ENCODE data around the gene TNRC6A. TPM values are rescaled to one million over a fixed set of nuclear protein-coding genes. Genes with fewer than 3 reads are reported as not detected.
"Not testable (repeated sequence)": the region's sequence is repeated elsewhere in the genome, so short reads cannot be mapped to it uniquely, and the experiment has no call there.

The TNRC6A gene
- total RNA-seq, 1 donor from 2014 or later: 46.5 TPM

DNA sequence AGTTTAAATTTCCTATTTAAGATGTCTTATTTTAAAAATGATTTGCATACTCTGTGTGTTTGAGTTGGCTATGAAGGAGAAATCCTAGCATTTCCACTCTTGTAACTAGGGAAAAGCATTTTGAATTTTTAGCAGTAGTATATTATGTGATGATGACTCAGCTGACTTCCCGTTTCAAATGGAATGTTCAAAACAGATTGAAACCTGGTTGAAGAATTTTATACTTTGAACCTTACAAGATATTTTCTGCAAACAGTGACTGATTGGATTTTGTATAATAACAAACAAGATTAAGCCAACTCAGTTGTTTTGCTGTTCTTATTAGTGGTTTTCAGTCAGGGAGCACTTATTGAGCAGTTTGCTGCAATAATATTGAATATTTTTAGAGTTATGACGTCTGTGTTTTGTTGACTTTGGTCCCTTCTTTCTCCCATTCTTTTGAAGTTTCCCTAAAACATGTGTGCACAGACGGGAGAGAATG lies 8.0 kb downstream of the TNRC6A start:
- no peaks in the 10 kb centered on the region for H3K27me3 ChIP-seq
- H3K9me3 ChIP-seq: no peaks in the 10 kb centered on the region
- H3K4me3 ChIP-seq: no peak overlapping the region
- intact Hi-C loops (cut with DNase I): no loop called here
- H3K27ac ChIP-seq: peak overlapping the region; percentile 19
- TF ChIP-seq, protein P1, sequence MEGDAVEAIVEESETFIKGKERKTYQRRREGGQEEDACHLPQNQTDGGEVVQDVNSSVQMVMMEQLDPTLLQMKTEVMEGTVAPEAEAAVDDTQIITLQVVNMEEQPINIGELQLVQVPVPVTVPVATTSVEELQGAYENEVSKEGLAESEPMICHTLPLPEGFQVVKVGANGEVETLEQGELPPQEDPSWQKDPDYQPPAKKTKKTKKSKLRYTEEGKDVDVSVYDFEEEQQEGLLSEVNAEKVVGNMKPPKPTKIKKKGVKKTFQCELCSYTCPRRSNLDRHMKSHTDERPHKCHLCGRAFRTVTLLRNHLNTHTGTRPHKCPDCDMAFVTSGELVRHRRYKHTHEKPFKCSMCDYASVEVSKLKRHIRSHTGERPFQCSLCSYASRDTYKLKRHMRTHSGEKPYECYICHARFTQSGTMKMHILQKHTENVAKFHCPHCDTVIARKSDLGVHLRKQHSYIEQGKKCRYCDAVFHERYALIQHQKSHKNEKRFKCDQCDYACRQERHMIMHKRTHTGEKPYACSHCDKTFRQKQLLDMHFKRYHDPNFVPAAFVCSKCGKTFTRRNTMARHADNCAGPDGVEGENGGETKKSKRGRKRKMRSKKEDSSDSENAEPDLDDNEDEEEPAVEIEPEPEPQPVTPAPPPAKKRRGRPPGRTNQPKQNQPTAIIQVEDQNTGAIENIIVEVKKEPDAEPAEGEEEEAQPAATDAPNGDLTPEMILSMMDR (IDR thresholded peaks at IDR 0.05): no peak
- ATAC-seq (no peak), DNase-seq (no peak)
- H3K4me1 ChIP-seq: peaks cover 90% of the 10 kb centered on the region
- peaks cover 7% of the 10 kb centered on the region for H3K36me3 ChIP-seq

DNA sequence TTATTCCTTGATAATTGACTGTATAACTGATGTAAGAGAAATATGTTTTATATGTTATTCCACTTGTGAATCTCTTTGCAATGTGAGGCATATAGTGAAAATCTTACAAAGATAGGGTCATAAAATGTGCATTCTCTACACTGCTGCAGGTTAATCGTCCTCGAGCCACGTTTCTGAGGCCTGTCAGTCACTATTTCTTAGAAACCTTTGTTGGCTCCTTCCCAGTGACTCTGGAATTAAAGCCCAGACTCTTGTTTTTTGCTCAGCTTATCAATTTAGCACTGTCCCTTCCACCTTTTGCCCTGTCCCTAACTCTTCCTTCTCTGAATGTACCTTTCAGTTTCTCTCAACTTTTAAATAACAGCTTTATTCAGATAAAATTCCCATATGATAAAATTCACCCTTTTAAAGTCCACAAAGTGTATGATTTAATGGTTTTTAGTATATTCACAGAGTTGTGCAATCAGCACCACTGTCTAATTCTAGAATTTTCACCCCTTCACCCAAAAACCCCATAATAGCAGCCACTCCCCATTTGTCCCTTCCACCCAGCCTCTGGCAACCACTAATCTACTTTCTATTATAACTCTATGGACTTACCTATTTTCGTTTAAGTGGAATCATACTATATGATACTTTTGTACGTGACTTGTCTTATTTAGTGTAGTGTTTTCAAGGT lies 8.6 kb downstream of the TNRC6A start:
- peaks cover 1% of the 10 kb centered on the region for H3K36me3 ChIP-seq

DNA sequence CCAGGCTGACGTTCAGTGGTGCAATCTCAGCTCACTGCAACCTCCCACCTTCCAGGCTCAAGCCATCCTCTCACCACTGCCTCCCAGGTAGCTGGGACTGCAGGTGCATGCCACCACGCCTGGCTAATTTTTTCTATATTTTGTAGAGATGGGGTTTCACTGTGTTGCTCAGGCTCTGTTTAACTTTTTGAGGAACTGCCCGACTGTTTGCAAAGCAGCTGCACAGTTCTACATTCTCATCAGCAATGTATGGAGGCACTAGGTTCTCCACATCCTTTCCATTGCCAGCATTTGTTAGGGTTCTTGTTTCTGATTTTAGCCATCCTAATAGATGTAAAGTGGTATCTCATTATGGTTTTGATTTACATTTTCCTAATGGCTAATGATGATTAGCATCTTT lies 9.4 kb downstream of the TNRC6A start:
- TF ChIP-seq, protein P1 (IDR thresholded peaks at IDR 0.05): no peak
- H3K4me1 ChIP-seq: peaks cover 87% of the 10 kb centered on the region
- no peak for ATAC-seq
- DNase-seq: no peak
- H3K27ac ChIP-seq: peak overlapping the region; percentile 19
- H3K4me3 ChIP-seq: no peak overlapping the region
- no peaks in the 10 kb centered on the region for H3K9me3 ChIP-seq
- H3K36me3 ChIP-seq: no peaks in the 10 kb centered on the region
- intact Hi-C loops (cut with DNase I): no loop called here
- H3K27me3 ChIP-seq: no peaks in the 10 kb centered on the region

More for the DNA sequence above, 8.6 kb downstream of the TNRC6A start:
- intact Hi-C loops (cut with DNase I): no loop called here
- TF ChIP-seq, protein P1 (IDR thresholded peaks at IDR 0.05): no peak
- Histone ChIP-seq H3K9me3 (no peaks in the 10 kb centered on the region), H3K27ac (peak overlapping the region; percentile 19), H3K4me3 (no peak overlapping the region), H3K27me3 (no peaks in the 10 kb centered on the region), H3K4me1 (peaks cover 89% of the 10 kb centered on the region)
- no peak for ATAC-seq
- DNase-seq: no peak

DNA sequence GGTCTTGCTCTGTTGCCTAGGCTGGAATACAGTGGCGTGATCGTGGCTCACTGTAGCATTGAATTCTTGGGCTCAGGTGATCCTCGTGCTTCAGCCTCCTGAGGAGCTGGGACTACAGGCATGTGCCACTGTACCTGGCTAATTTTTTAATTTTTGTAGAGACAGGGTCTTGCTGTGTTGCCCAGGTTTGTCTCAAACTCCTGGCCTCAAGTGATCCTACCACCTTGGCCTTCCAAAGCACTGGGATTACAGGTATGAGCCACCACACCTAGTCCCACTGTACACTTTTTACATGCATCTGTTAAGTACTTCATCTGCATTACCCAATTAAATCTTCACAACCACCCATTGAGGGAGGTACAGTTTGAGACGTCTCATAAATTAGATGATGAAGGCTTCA lies 12.4 kb downstream of the TNRC6A start:
- Histone ChIP-seq H3K27me3 (no peaks in the 10 kb centered on the region), H3K4me1 (peaks cover 85% of the 10 kb centered on the region), H3K4me3 (no peak overlapping the region), H3K9me3 (no peaks in the 10 kb centered on the region), H3K27ac (peak overlapping the region; percentile 44), H3K36me3 (no peaks in the 10 kb centered on the region)
- ATAC-seq (no peak), DNase-seq (no peak)
- TF ChIP-seq, protein P1 (IDR thresholded peaks at IDR 0.05): no peak
- intact Hi-C loops (cut with DNase I): no loop called here

DNA sequence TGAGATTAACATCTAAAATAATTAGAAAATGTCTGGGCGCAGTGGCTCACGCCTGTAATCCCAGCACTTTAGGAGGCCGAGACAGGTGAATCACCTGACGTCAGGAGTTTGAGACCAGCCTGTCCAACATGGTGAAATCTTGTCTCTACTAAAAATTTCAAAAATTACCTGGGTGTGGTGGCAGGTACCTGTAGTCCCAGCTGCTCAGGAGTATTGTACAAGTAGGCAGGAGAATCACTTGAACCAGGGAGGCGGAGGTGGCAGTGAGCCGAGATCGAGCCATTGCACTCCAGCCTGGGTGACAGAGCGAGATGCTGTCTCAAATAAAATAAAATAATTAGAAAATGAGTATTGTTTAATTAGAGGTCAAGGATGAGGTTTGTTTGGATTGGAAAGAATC lies 13.2 kb downstream of the TNRC6A start:
- intact Hi-C loops (cut with DNase I); H3K9me3 ChIP-seq; H3K36me3 ChIP-seq; H3K27ac ChIP-seq; H3K4me3 ChIP-seq; H3K27me3 ChIP-seq: not testable (repeated sequence)
- peaks cover 84% of the 10 kb centered on the region for H3K4me1 ChIP-seq
- ATAC-seq (peak; percentile 77), DNase-seq (peak; percentile 72)

DNA sequence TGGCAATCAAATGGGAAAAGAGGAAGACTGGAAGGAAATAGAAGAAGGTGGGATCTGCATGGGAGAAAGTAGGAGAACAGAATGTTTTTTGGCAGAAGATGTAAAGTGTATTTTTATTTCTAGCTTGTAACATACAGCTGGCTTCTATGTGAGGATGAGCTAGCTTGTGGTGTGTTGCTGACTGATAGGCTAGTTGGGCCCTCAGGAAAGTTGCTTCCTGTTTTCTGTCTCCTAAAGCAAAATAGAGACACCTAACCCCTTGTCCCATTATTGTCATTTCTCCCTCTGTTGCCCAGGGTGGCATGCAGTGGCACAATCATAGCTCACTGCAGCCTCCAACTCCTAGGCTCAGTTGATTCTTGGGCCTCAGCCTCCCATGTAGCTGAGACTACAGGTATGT lies 15.9 kb downstream of the TNRC6A start:
- intact Hi-C loops (cut with DNase I): no loop called here
- Histone ChIP-seq H3K36me3 (no peaks in the 10 kb centered on the region), H3K9me3 (no peaks in the 10 kb centered on the region), H3K4me1 (peaks cover 85% of the 10 kb centered on the region), H3K4me3 (no peak overlapping the region), H3K27ac (no peak overlapping the region), H3K27me3 (no peaks in the 10 kb centered on the region)
- TF ChIP-seq, protein P1 (IDR thresholded peaks at IDR 0.05): no peak
- ATAC-seq (no peak), DNase-seq (no peak)
